HG02610 (cell line): ENCODE results near the gene DCAF5.
"Not testable (repeated sequence)": the region's sequence is repeated elsewhere in the genome, so short reads cannot be mapped to it uniquely, and the experiment has no call there.

ENCODE experiments used
- ATAC-seq: cut with Tn5 transposase; IDR thresholded peaks from one replicate; pipeline ENCODE4 v1.9.1; 2021; ENCODE audit warnings: mild to moderate bottlenecking, moderate library complexity; ENCODE audit not compliant: unreplicated experiment

DCAF5 gene, protein sequence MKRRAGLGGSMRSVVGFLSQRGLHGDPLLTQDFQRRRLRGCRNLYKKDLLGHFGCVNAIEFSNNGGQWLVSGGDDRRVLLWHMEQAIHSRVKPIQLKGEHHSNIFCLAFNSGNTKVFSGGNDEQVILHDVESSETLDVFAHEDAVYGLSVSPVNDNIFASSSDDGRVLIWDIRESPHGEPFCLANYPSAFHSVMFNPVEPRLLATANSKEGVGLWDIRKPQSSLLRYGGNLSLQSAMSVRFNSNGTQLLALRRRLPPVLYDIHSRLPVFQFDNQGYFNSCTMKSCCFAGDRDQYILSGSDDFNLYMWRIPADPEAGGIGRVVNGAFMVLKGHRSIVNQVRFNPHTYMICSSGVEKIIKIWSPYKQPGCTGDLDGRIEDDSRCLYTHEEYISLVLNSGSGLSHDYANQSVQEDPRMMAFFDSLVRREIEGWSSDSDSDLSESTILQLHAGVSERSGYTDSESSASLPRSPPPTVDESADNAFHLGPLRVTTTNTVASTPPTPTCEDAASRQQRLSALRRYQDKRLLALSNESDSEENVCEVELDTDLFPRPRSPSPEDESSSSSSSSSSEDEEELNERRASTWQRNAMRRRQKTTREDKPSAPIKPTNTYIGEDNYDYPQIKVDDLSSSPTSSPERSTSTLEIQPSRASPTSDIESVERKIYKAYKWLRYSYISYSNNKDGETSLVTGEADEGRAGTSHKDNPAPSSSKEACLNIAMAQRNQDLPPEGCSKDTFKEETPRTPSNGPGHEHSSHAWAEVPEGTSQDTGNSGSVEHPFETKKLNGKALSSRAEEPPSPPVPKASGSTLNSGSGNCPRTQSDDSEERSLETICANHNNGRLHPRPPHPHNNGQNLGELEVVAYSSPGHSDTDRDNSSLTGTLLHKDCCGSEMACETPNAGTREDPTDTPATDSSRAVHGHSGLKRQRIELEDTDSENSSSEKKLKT

DNA sequence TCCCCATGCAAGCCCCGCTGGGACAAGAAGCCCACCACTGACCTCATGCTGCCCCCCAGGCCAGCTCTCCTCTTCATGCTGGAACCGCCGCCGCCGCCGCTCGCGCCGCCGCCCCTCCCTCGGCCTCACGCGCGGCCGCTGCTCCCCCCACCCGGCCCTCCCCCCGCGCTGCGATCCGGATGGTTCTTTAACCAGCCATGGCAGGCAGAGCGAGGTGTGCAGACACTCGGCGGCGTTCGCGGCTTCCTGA, at the start of gene DCAF5:
Gene DCAF5, minus strand, starts transcription at position 218 of the 250 bp plus-strand sequence. Its CDS starts 141 bp downstream, at position 77.
- no peak for ATAC-seq

DNA sequence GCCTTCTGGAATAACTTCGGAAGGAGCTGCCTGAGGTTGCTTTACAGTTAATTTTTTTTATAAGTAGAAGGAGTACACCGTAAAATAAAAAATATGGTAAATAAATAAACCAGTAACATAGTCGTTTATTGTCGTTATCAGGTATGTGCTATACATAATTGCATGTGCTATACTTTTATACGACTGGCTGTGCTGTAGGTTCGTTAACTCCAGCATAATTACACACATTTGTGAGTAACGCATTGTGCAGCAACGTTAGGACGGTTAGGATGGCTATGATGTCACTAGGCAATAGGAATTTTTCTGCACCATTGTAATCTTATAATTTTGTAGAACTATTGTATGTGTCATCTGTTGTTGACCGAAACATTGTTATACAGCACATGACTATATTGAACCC, 46.9 kb upstream of the DCAF5 start:
- no peak for ATAC-seq

DNA sequence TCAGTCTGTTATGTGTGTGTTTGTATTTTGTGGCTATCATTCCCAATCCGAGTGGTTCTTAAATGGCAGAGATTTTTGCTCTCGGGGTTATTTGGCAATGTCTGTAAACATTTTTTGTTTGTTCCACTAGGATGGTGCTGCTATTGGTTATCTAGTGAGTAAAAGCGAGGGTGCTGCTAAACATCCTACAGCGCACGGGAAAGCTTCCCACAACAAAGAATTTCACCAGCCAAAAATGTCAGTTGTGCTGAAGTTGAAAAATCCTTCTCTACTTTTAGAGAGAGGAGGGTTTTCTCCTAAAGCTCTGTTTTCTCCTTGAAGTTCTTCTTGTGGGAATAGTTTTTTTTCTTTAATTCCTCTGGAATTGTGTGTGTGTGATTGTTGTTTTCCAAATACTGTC, 40.8 kb upstream of the DCAF5 start:
- ATAC-seq, result no peak

DNA sequence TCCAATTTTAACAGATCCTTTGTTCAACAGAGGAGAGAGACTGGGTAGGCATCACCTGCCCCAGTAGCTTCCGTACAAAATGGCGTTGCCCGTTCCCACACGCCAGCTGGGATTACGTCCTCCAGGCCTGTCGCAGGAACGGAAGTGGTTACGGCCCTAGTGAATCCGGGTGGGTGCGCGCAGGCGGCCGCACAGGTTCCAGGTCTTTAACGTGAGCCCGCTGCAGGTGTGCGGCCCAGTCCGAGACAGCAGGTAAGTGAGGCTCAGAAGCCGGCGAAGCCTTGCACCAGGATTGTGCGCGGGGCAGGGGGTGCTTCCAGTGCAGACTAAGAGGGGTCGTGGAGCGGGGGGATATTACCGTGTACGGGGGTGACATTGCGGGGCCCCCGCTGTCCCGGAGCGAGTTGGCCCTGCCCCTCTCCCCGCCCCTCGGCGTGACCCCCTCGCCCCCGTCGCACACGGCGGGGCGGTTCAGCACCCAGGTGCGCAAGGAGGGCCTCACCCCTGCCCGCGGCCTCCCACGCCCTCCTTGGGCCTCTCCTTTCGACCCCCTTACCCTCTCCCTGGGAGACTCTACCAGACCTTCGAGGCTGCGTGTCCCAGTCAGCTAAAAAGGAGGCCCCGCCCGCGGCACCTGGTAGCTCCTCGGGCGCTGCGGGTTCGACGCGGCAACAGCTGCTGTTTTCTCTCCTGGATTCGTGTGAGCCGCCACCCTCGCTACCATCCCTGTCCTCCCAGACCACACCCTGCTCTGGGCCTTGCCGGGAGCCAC, 38.6 kb upstream of the DCAF5 start, which contains the start of gene EXD2:
Gene EXD2, plus strand, starts transcription at position 159 of the 772 bp plus-strand sequence. CDS start 17,973 bp downstream, outside the sequence.
- ATAC-seq, result peak; percentile 87

DNA sequence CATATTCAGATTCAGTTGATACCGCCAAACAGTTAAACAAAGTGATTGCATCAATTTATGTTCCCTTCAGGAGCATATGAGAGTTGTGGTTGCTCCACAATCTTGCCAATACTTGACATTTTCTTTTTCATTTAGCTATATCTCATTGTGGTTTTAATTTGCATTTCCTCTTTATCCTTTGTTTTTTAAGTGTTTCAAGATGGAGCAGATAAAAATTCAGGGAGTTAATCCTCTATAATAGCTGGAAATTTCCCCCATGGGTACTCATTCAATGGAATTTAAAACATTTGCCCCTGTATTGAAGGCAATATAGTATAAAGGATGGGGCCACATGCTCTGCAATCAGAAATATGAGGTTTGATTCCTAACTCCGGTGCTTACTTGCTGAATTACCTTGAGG, 37.3 kb upstream of the DCAF5 start:
- ATAC-seq, result no peak

DNA sequence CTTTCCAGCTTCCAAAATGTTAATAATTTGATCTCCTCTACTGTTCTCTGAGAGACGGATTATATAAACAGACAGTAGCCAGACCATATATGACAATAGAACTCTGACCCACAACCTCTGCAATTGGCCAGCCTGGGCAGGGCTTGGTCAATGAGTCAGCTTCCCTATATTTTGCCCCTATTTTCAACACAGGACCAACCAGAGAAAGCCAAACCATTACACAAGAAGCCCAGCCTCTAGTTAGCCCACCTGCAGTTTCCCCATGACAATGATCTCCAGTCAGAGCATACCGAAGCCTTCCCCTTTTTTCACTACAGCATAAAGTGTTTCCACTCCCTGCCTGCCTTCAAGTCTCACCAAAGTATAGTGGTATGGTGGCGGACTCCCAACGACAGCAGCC, 30.8 kb upstream of the DCAF5 start:
- no peak for ATAC-seq

DNA sequence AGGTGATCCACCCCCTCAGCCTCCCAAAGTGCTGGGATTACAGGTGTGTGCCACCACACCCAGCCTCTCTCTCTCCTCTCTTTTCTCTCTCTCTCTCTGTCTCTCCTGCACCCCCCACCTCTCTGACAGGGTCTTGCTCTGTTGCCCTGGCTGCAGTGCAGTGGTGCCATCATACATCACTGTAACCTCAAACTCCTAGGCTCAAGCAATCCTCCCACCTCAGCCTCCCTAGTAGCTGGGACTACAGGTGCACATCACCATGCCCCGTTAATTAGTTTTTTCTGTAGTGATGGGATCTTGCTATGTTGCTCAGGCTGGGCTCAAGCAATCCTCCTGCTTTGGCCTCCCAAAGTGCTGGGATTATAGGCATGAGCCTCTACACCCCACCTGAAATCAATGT, 29.7 kb upstream of the DCAF5 start:
- ATAC-seq, result not testable (repeated sequence)

DNA sequence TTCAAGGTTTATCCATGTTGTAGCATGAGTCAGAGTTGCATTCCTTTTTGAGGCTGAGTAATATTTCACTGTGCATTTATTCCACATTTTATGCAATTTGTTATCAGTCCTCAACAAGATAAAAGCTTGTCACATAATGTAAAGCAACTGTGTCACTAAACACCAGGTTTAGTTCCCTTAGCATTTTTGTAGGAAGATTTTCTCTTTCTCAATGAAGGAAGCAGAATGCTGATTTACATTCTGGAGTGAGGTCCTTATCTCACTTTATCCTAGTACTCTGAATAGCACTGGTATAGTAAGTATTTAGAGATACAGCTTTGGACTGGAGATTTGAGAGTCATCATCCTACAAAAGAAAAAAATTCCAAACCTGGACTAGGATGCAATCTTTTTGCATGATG, 28.6 kb upstream of the DCAF5 start:
- no peak for ATAC-seq

DNA sequence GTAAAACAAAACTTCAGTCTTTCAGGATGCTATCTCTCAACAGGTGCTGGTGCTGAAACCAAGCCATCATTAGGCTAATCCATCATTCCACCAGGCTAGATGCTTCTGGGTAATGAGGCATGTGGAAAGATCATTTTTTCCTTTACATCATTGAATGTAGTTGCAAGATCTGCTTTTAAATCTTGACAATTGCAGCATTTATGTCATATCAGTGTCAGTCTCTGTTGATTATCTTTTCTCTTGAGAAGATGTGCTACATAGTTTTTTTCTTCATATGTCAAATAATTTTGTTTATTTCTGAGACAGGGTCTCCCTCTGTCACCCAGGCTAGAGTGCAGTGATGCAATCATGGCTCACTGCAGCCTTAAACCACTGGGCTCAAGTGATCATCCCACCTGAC, 22.2 kb upstream of the DCAF5 start:
- ATAC-seq, result no peak

DNA sequence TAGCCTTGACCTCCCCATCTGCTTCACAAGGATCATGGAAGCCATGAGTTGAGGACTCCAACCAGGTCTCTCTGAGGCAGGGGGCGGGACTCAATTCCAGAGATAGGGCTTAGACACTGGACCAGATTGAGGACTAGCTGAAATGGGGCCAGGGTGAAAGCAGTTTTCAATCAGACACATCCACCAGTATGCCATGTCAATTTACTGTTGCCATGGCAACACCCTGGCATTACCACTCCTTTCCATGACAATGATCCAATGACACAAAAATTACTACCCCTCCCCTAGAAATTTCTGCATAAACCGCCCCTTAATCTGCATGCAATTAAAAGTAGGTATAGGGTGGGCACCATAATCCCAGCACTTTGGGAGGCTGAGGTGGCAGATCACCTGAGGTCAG, 18.6 kb upstream of the DCAF5 start:
- ATAC-seq, result no peak

DNA sequence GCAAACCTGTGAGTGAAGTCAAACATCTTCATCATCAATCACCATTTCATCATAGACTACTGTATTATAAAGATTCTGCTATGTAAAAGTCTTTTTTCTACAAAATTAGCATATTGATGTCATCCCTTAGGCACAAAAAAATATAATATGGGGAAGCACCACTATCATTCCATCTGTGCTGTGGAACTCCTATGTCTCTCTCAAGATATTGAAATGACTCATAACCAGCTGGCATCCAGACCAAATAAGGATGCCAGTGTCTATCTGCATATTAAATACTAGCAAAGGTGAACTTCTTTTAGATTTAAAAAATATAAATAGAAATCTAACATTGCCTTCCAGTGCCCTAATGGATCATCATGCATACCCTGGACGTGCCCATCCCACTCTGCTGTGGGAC, 17.9 kb upstream of the DCAF5 start:
- no peak for ATAC-seq

DNA sequence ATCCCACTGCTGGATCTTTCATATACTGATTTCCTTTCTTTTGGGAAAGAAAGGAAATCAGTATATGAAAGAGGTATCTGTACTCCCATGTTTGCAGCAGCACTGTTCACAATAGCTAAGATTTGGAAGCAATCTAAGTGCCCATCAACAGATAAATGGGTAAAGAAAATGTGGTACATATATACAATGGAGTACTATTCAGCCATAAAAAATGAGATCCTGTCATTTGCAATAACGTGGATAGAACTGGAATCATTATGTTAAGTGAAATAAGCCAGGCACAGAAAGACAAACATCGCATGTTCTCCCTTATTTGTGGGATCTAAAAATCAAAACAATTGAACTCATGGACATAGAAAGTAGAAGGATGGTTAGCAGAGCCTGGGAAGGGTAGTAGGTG, 12.9 kb upstream of the DCAF5 start:
- not testable (repeated sequence) for ATAC-seq

DNA sequence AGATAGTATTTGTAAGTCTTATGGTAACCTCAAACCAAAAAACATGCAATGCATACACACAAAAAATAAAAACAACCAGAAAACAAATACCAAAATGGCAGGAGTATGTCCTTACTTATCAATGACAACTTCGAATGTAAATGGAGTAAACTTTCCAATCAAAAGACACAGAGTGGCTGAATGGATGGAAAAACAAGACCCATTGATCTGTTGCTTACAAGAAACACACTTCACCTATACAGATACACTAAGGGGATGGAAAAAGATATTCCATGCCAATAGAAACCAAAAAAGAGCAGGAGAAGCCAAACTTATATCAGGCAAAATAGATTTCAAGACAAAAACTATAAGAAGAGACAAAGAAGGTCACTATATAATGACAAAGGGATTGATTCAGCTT, 8.7 kb upstream of the DCAF5 start:
- ATAC-seq, result no peak

DNA sequence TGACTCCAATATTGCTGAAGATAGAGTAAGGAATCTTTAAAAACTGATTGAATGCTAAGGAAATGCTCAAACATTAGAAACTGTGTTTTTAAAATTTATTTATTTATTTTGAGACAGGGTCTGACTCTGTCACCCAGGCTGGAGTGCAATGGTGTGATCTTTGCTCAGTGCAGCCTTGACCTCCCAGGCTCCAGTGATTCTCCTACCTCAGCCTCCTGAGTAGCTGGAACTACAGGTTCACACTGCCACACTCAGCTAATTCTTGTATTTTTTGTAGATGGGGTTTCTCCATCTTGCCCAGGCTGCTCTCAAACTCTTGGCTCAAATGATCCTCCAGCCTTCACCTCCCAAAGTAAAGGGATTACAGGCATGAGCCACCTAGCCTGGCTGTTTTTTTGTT, 3.3 kb upstream of the DCAF5 start:
- no peak for ATAC-seq

DNA sequence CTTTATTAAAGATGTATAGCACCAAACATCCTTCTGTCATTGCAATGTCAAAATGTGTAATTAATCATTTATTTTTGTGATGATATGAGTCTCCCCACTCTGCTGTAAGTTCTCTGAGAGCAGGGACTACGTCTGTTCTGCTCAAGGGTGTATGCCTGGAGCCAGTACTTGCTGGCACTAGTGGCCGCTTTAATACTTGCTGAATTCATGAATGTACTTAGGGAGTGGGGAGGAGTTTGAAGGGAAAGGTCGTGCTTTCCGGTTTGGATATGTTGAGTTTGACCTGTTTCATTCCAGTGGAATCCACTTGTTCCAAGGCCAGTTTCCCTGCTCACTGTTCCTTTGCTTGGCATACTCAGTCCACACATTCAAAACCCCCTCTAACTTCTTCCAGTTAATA, 1.9 kb upstream of the DCAF5 start:
- no peak for ATAC-seq

DNA sequence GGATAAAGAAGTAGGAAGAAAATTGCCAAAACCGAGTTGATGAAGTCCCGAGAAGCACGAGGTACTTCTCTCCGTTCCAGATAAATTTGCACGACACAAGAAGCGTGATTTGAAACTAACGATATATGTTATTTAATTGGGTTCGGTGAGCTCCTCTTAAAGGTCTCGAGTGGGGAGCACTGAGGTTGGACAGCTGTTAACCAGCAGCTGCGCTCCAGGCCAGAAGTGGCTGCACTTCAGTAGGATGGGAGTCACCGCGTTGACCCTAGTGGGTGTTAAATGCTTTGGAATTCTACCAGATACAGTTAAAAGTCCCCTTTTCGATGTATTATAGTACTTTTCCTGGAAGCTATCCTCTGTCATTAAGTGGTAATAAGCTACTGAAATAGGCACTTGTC, 953 bp upstream of the DCAF5 start:
- ATAC-seq, result no peak

DNA sequence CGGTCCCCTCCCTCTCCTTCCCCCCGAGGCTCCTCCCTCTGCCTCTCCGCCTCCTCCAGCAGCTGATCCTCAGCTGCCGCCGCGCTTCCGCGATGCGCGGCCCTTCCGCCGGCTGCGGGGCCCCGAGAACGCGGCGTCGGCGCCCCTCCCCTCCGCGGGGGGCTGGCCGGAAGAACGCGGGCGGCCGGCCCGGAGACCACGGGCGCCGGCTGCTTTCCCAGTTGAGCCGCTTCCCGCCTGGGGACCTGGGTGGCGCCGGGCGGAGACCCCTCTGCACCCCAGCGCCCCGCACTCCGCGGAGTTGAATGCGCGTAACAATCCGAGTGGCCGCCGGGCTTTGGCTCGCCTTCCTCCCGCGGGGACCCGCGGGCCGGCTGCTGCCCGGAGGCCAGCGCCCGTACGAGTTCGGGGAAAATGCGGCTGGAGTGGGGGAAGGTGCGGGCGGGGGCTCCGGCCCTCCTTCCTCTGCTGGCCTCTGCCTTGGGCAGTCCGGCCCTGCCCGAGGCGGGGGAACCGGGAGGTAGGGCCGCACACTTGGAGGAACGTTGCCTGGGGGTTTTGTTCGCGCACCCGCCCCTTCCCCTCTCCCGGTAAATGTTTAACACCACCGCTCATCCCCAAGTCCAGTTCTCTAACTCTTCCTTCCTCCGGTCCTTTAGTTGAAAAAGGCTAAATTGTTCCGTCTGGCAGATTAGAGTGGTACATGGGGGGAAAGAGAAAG, 393 bp upstream of the DCAF5 start:
- peak; percentile 90 for ATAC-seq

DNA sequence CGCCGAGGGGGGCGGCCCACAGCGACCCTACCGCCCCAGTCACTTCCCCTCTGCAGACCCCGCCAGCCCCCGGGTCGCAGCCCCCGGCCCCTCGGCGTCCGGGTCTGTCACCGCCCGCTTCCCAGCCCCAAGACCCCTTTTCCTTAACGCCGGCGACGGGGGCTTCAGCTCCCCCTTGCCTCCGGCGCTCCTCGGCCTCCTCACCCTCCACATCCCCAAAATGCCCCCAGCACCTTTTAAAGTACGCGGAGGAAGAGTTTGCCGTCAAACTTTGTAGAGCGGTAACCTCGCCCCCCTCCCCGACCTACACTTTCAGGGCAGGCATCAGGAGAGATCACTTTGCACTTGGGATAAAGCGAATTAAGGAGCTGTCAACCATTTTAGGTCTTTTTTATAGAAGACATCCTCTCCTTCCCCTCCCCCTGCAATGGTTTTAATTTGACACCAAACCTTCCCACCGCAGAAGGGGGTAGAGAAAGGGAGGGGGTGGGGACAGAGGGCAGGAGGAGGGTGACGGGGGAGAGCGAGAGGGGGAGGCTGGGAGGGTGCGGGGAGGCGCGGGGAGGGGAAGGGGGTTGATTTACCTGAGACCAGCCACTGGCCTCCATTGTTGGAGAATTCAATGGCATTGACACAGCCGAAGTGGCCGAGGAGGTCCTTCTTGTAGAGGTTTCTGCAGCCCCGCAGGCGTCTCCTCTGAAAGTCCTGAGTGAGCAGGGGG, 578 bp downstream of the DCAF5 start:
- ATAC-seq, result peak; percentile 1

DNA sequence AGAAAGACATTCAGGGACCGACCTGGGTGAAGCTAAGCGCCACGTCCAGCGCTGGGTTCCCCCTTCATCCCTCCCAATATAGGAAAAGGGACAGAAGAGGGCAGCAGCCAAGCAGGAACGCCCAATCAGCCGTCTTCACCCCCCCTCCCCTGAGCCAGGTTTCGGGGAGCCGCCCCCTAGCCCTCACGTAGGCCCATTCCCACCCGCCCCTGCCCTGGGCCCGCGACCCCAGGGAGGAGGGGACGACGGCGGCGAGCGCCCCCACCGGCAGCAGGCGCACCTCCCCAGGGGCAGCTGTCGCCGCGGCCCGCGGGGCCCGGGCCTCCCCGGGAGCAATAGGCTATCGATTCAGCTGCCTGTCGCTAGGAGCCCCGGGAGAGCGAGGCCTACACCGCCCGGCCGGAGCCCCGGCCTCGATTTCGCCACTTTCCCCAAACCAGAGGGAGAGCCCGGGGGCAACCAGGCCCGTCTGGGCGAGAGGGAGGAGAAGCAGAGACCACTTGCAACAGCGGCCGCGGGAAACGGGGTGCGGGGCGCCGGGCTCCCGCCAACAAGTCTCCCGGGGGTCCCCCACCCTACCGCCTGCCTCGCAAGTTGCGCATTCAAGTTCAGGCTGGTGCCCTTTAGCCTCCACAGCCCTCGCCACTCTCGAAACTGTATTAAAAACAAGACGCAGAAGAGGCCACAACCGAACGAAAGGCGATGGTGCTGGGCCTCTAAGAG, 1.3 kb downstream of the DCAF5 start:
- peak; percentile 49 for ATAC-seq
